Ishikawa (cell line): ENCODE data around the gene HOXC9.

Source experiments
- CEBPB ChIP-seq: IDR thresholded peaks from 2 replicates; pipeline ENCODE4 v1.6.1; 2012
- CREB1 ChIP-seq: IDR thresholded peaks from 2 replicates; pipeline ENCODE4 v1.6.1; 2012; ENCODE audit warnings: low read depth
- EP300 ChIP-seq: IDR thresholded peaks from 2 replicates; pipeline ENCODE4 v1.6.1; 2012; ENCODE audit warnings: borderline replicate concordance
- FOXM1 ChIP-seq: IDR thresholded peaks from 2 replicates; pipeline ENCODE4 v1.6.1; 2012; ENCODE audit warnings: low read depth, borderline replicate concordance
- MAX ChIP-seq: IDR thresholded peaks from 2 replicates; pipeline ENCODE4 v1.6.1; 2012
- RAD21 ChIP-seq: IDR thresholded peaks from 2 replicates; pipeline ENCODE4 v1.6.1; 2012; ENCODE audit warnings: low read depth
- REST ChIP-seq: IDR thresholded peaks from 2 replicates; pipeline ENCODE4 v1.6.1; 2012; ENCODE audit warnings: low read depth, mild to moderate bottlenecking
- ZBTB7A ChIP-seq: IDR thresholded peaks from 2 replicates; pipeline ENCODE4 v1.6.1; 2012; ENCODE audit warnings: low read depth
- TF ChIP-seq, protein P1 (sequence below): IDR thresholded peaks from 2 replicates; pipeline ENCODE4 v1.6.1; 2012

GRCh38 chr12:53990311-53991076, 9.5 kb upstream of the HOXC9 start:
- no peak for TF ChIP-seq CEBPB
- TF ChIP-seq EP300, result no peak
- no peak for TF ChIP-seq RAD21
- TF ChIP-seq ZBTB7A, result no peak
- TF ChIP-seq MAX, result no peak
- TF ChIP-seq CREB1, result no peak
- no peak for TF ChIP-seq REST
- no peak for TF ChIP-seq FOXM1
- TF ChIP-seq, protein P1, sequence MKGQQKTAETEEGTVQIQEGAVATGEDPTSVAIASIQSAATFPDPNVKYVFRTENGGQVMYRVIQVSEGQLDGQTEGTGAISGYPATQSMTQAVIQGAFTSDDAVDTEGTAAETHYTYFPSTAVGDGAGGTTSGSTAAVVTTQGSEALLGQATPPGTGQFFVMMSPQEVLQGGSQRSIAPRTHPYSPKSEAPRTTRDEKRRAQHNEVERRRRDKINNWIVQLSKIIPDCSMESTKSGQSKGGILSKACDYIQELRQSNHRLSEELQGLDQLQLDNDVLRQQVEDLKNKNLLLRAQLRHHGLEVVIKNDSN, result no peak
